ENCODE results near the gene ACCSL.

- peak; percentile 87 for TF ChIP-seq CTCF (conservative IDR thresholded peaks at IDR 0.05)
- no peak for TF ChIP-seq EZH2 (IDR thresholded peaks at IDR 0.05; ENCODE audit: low read depth)
These were observed 48.0 kb downstream of the ACCSL start, which contains the start of gene EXT2 for GRCh38 chr11:44095506-44096359.

Data from PC-9 (cell line).